ENCODE results near the gene EIPR1.
A peak's percentile ranks its signal among the peaks of the same experiment; 100 is the strongest.

Gene EIPR1

GRCh38 chr2:3334392-3335345 lies 42.9 kb downstream of the EIPR1 start:
- Mint-ChIP-seq H3K27ac (no peak overlapping the region), H3K9me3 (peaks cover 5 to 6% of the 10 kb centered on the region in 2 donors), H3K4me1 (peaks cover 8 to 9% of the 10 kb centered on the region in 2 donors), H3K36me3 (peaks cover 65 to 71% of the 10 kb centered on the region in 2 donors), H3K27me3 (no peaks in the 10 kb centered on the region), H3K4me3 (no peak overlapping the region)
- no peak for ATAC-seq (replicated peaks)
- no peak for DNase-seq

- no peak overlapping the region for H3K27ac Mint-ChIP-seq
- DNase-seq (no peak), ATAC-seq (replicated peaks) (no peak)
- H3K27me3 Mint-ChIP-seq, result no peaks in the 10 kb centered on the region
- no peak overlapping the region for H3K4me3 Mint-ChIP-seq
- peaks cover 15 to 17% of the 10 kb centered on the region in 2 donors for H3K4me1 Mint-ChIP-seq
- H3K36me3 Mint-ChIP-seq, result peaks cover 68 to 69% of the 10 kb centered on the region in 2 donors
- H3K9me3 Mint-ChIP-seq, result peaks cover 5 to 6% of the 10 kb centered on the region in 2 donors
Measured at GRCh38 chr2:3332133-3332532, 45.5 kb downstream of the EIPR1 start.

GRCh38 chr2:3329491-3329890 lies 48.1 kb downstream of the EIPR1 start:
- no peak overlapping the region for H3K4me3 Mint-ChIP-seq

GRCh38 chr2:3326871-3327270 lies 50.7 kb downstream of the EIPR1 start:
- ATAC-seq (replicated peaks) (no peak), DNase-seq (no peak)
- Mint-ChIP-seq H3K36me3 (peaks cover 43 to 48% of the 10 kb centered on the region in 2 donors), H3K9me3 (peaks cover 0 to 3% of the 10 kb centered on the region in 2 donors), H3K27ac (peak overlapping the region; percentile 28), H3K4me1 (peaks cover 10 to 19% of the 10 kb centered on the region in 2 donors), H3K27me3 (no peaks in the 10 kb centered on the region), H3K4me3 (no peak overlapping the region)

More at GRCh38 chr2:3329491-3329890, 48.1 kb downstream of the EIPR1 start:
- DNase-seq (no peak), ATAC-seq (replicated peaks) (no peak)
- no peaks in the 10 kb centered on the region for H3K27me3 Mint-ChIP-seq
- H3K36me3 Mint-ChIP-seq, result peaks cover 51 to 54% of the 10 kb centered on the region in 2 donors
- peaks cover 0 to 3% of the 10 kb centered on the region in 2 donors for H3K9me3 Mint-ChIP-seq
- H3K27ac Mint-ChIP-seq, result peak overlapping the region; percentile 38
- H3K4me1 Mint-ChIP-seq, result peaks cover 17 to 18% of the 10 kb centered on the region in 2 donors

- no peak for DNase-seq
- Mint-ChIP-seq H3K9me3 (peaks cover 0 to 3% of the 10 kb centered on the region in 2 donors), H3K4me3 (no peak overlapping the region), H3K27me3 (no peaks in the 10 kb centered on the region), H3K4me1 (peaks cover 10 to 19% of the 10 kb centered on the region in 2 donors), H3K36me3 (peaks cover 43 to 54% of the 10 kb centered on the region in 2 donors), H3K27ac (no peak overlapping the region)
- ATAC-seq (replicated peaks), result no peak
Measured at GRCh38 chr2:3326182-3326537, 51.5 kb downstream of the EIPR1 start.

- ATAC-seq (replicated peaks), result no peak
- no peak overlapping the region for H3K27ac Mint-ChIP-seq
- peaks cover 10 to 19% of the 10 kb centered on the region in 2 donors for H3K4me1 Mint-ChIP-seq
- peaks cover 38 to 49% of the 10 kb centered on the region in 2 donors for H3K36me3 Mint-ChIP-seq
- H3K27me3 Mint-ChIP-seq, result no peaks in the 10 kb centered on the region
- H3K9me3 Mint-ChIP-seq, result no peaks in the 10 kb centered on the region
- no peak for DNase-seq
- no peak overlapping the region for H3K4me3 Mint-ChIP-seq
Measured at GRCh38 chr2:3325458-3326181, 52.0 kb downstream of the EIPR1 start.

- Mint-ChIP-seq H3K36me3 (peaks cover 34 to 44% of the 10 kb centered on the region in 2 donors), H3K27ac (no peak overlapping the region), H3K4me1 (peaks cover 8 to 11% of the 10 kb centered on the region in 2 donors), H3K9me3 (no peaks in the 10 kb centered on the region), H3K27me3 (no peaks in the 10 kb centered on the region), H3K4me3 (no peak overlapping the region)
- ATAC-seq (replicated peaks) (no peak), DNase-seq (no peak)
Measured at GRCh38 chr2:3324404-3325281, 53.0 kb downstream of the EIPR1 start.

- no peak overlapping the region for H3K4me3 Mint-ChIP-seq
Measured at GRCh38 chr2:3324036-3324386, 53.6 kb downstream of the EIPR1 start.

GRCh38 chr2:3323360-3324035 lies 54.1 kb downstream of the EIPR1 start:
- peaks cover 0 to 6% of the 10 kb centered on the region in 2 donors for H3K4me1 Mint-ChIP-seq
- no peak overlapping the region for H3K27ac Mint-ChIP-seq

More at GRCh38 chr2:3324036-3324386, 53.6 kb downstream of the EIPR1 start:
- DNase-seq (no peak), ATAC-seq (replicated peaks) (no peak)
- no peaks in the 10 kb centered on the region for H3K9me3 Mint-ChIP-seq
- no peak overlapping the region for H3K27ac Mint-ChIP-seq
- H3K27me3 Mint-ChIP-seq, result no peaks in the 10 kb centered on the region
- peaks cover 2 to 6% of the 10 kb centered on the region in 2 donors for H3K4me1 Mint-ChIP-seq
- peaks cover 35 to 44% of the 10 kb centered on the region in 2 donors for H3K36me3 Mint-ChIP-seq

GRCh38 chr2:3322311-3322970 lies 55.2 kb downstream of the EIPR1 start:
- ATAC-seq (replicated peaks) (no peak), DNase-seq (no peak)
- Mint-ChIP-seq H3K27ac (no peak overlapping the region), H3K4me1 (peaks cover 0 to 6% of the 10 kb centered on the region in 2 donors), H3K4me3 (no peak overlapping the region), H3K27me3 (no peaks in the 10 kb centered on the region), H3K36me3 (peaks cover 46 to 59% of the 10 kb centered on the region in 2 donors), H3K9me3 (no peaks in the 10 kb centered on the region)

More at GRCh38 chr2:3323360-3324035, 54.1 kb downstream of the EIPR1 start:
- H3K27me3 Mint-ChIP-seq, result no peaks in the 10 kb centered on the region
- H3K4me3 Mint-ChIP-seq, result no peak overlapping the region
- ATAC-seq (replicated peaks) (no peak), DNase-seq (no peak)
- peaks cover 40 to 48% of the 10 kb centered on the region in 2 donors for H3K36me3 Mint-ChIP-seq
- H3K9me3 Mint-ChIP-seq, result no peaks in the 10 kb centered on the region

- peak overlapping the region; percentile 42 for H3K27ac Mint-ChIP-seq
- H3K9me3 Mint-ChIP-seq, result no peaks in the 10 kb centered on the region
- H3K36me3 Mint-ChIP-seq, result peaks cover 48 to 63% of the 10 kb centered on the region in 2 donors
- H3K4me3 Mint-ChIP-seq, result no peak overlapping the region
- H3K27me3 Mint-ChIP-seq, result no peaks in the 10 kb centered on the region
- DNase-seq (no peak), ATAC-seq (replicated peaks) (no peak)
- peaks cover 0 to 6% of the 10 kb centered on the region in 2 donors for H3K4me1 Mint-ChIP-seq
Measured at GRCh38 chr2:3321825-3322224, 55.8 kb downstream of the EIPR1 start.

- H3K4me3 Mint-ChIP-seq, result no peak overlapping the region
- DNase-seq, result no peak
- H3K9me3 Mint-ChIP-seq, result no peaks in the 10 kb centered on the region
- no peak for ATAC-seq (replicated peaks)
- peaks cover 0 to 8% of the 10 kb centered on the region in 2 donors for H3K4me1 Mint-ChIP-seq
- H3K36me3 Mint-ChIP-seq, result peaks cover 47 to 60% of the 10 kb centered on the region in 2 donors
- no peak overlapping the region for H3K27ac Mint-ChIP-seq
- no peaks in the 10 kb centered on the region for H3K27me3 Mint-ChIP-seq
Measured at GRCh38 chr2:3320910-3321605, 56.6 kb downstream of the EIPR1 start.

Measured in stimulated activated naive B cell treated with anti-CD40 and anti-IgM and Interleukin-4, amounts not matched to agents 10 μg/mL and 1 μg/mL and 100 μg/mL, for 72 hours (primary cell).